Lower leg skin (tissue), 4 donors: Measurements from ENCODE around the gene CCL23. TPM values are rescaled to one million over a fixed set of nuclear protein-coding genes. Genes with fewer than 3 reads are reported as not detected.

ENCODE experiments used
- DNase-seq, 2 donors: peaks; one replicate each; pipeline ENCODE4 v3.0.0-alpha.2; 2019; ENCODE audit warnings: low spot score in 2 of 2
- H3K4me3 ChIP-seq: fragments of 200-600 bp; sonication (generic); 2 replicates; pipeline ENCODE4 v1.5.1; 2017; ENCODE audit warnings: mild to moderate bottlenecking, low read depth; ENCODE audit not compliant: poor library complexity, severe bottlenecking
- POLR2A ChIP-seq, 2 donors: fragments of 450-650 bp; IDR thresholded peaks; one replicate each; pipeline ENCODE4 v1.6.1; 2016 to 2017; ENCODE audit warnings: antibody characterized with exemption in 2 of 2, mild to moderate bottlenecking in 1 of 2, moderate library complexity in 1 of 2
- WGBS, 2 donors: methylation state at CpG; one replicate each; pipeline ENCODE4 v1.1.5; 2018; 5-methylcytosine and 5-hydroxymethylcytosine counted together
- intact Hi-C: fragments of 100-400 bp; cut with DNase I; formaldehyde crosslinking; loops from one replicate; pipeline ENCODE4 v1.15.0; 2023; ENCODE audit warnings: low total_unique reads
- total RNA-seq, 4 donors: library from RNA; depleted of rRNA; stranded (reverse); fragments of >200 nt; gene quantifications; one replicate each; pipeline ENCODE4 v1.1.0, GENCODE V29; 2016
- TF ChIP-seq, protein P1 (sequence below), 3 donors: fragments of 450-650 bp; IDR thresholded peaks; one replicate each; pipeline ENCODE4 v1.5.1; 2016; ENCODE audit warnings: antibody characterized with exemption in 3 of 3, mild to moderate bottlenecking in 3 of 3, moderate library complexity in 2 of 3

CCL23 gene, protein sequence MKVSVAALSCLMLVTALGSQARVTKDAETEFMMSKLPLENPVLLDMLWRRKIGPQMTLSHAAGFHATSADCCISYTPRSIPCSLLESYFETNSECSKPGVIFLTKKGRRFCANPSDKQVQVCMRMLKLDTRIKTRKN
- total RNA-seq: 10 to 100 TPM in 1 of 4 donors, 1 to 10 TPM in 1, under 1 TPM in 1, not detected in 1; 0.95 to 11.2 (median 3.9) TPM

DNA sequence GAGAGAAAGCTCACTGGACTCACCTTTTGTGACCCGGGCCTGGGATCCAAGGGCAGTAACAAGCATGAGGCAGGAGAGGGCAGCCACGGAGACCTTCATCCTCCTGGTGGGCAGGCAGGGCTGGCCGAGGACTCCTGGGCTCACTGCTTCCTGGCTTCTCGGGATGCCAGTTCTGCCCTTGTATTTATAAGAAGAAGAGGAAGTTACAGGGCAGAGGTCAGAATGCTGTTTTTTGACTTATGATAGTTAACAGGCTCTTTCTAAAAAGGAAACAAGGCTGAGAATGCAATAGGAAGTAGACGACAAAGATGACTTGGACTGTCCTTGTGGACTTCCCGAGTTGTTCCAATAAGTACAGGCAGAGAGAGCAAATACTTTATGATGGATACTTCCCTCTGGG, at the start of gene CCL23:
CCL23 (minus strand) TSS at position 174 of the 400 bp plus-strand sequence; CDS start at position 99, 75 bp downstream.
- no peak for TF ChIP-seq POLR2A (IDR thresholded peaks at IDR 0.05)
- TF ChIP-seq, protein P1, sequence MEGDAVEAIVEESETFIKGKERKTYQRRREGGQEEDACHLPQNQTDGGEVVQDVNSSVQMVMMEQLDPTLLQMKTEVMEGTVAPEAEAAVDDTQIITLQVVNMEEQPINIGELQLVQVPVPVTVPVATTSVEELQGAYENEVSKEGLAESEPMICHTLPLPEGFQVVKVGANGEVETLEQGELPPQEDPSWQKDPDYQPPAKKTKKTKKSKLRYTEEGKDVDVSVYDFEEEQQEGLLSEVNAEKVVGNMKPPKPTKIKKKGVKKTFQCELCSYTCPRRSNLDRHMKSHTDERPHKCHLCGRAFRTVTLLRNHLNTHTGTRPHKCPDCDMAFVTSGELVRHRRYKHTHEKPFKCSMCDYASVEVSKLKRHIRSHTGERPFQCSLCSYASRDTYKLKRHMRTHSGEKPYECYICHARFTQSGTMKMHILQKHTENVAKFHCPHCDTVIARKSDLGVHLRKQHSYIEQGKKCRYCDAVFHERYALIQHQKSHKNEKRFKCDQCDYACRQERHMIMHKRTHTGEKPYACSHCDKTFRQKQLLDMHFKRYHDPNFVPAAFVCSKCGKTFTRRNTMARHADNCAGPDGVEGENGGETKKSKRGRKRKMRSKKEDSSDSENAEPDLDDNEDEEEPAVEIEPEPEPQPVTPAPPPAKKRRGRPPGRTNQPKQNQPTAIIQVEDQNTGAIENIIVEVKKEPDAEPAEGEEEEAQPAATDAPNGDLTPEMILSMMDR (IDR thresholded peaks at IDR 0.05): no peak
- intact Hi-C loops: no loop called here
- no peak for DNase-seq
- WGBS, 2 donors: 59 to 60% methylated on average over 6 of the region's 6 CpGs
- no peak within 1 kb of the TSS for H3K4me3 ChIP-seq

DNA sequence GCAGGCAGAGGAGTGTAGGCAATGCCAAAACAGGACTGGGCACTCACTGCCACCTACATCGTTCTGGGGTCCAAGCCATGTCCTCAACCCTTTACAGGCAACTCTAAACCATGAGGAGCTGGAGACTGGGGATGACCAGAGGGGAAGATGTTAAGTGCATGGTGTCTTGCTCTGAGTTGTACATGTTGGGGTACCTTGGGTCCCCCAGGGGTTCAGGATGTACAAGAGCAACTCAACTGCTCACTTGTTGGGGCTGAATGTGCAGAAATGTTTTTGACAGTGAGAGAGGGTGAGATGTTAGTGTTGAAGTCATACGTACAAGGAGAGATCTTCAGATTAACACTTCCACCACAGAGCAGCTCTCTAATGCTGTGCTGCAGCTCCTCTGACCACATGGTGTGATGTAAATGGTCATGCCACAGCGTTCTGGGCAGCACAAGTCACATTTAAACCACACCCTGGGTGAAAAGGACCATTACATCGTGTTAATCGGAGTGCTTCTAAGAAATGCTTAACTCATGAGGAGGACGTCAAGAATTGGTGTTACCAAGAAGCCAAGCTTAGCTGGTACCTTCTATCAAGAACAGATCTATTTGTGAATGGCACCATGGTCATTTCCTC, 48.7 kb upstream of the CCL23 start:
- intact Hi-C loops: no loop called here
- 89 to 90% methylated on average over 6 of the region's 6 CpGs for WGBS, 2 donors
- TF ChIP-seq POLR2A (IDR thresholded peaks at IDR 0.05): no peak
- TF ChIP-seq, protein P1 (IDR thresholded peaks at IDR 0.05): no peak
- no peak for DNase-seq
- no peak overlapping the region for H3K4me3 ChIP-seq

DNA sequence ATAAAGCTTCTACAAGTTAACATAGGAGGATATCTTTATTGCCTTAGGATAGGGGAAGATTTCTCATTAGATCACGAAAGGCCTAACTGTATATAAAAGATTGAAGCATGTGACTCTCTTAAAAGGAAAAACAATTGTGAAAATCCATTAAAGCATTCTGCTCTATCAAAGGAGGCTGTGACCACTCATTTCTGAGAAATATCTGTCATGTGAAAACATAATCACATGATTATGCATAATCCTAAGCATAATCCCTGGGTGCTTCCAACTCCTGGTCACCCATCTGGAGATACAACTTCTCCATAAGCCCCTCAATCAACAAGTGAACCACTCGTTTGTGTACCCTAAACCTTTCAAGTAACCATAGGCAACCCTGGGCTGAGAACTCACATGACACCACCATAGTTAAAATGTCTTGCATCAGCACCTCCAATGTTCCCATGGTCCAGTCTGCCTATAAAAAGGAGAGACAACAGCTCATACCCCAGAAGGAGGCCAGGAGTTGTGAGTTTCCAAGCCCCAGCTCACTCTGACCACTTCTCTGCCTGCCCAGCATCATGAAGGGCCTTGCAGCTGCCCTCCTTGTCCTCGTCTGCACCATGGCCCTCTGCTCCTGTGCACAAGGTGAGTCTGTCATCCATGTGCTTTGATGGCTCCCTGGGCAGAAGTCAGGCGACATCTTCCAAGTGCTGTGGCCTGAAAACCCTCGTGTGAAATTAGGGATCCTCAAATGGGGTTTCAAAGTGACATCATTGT, 46.2 kb upstream of the CCL23 start, which contains the start of gene CCL18:
CCL18 (plus strand) TSS at position 487 of the 756 bp plus-strand sequence; CDS start at position 558, 71 bp downstream.
- intact Hi-C loops: no loop called here
- 69 to 74% methylated on average over 5 of the region's 5 CpGs for WGBS, 2 donors
- H3K4me3 ChIP-seq: no peak within 1 kb of the TSS
- no peak for TF ChIP-seq POLR2A (IDR thresholded peaks at IDR 0.05)
- TF ChIP-seq, protein P1 (IDR thresholded peaks at IDR 0.05): no peak
- DNase-seq: no peak

DNA sequence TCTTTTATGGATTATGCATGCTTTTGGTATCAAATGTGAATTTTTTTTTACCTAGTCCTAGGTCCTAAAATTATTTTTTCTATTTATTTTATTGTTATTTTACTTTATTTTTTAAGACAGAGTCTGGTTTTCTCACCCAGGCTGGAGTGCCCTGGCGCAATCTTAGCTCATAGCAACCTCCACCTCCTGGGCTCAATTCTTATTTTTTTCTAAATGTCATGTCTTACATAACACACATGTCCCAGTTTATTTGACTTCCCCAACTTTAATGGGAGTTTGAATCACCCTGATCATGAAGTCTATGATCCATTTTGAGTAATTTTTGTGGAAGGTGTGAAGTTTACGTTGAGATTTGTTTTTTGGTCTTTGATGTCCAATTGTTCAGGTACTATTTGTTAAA, 43.0 kb upstream of the CCL23 start:
- intact Hi-C loops: no loop called here
- WGBS, 2 donors: 88 to 90% methylated on average over 2 of the region's 2 CpGs
- TF ChIP-seq, protein P1 (IDR thresholded peaks at IDR 0.05): no peak
- TF ChIP-seq POLR2A (IDR thresholded peaks at IDR 0.05): no peak
- no peak overlapping the region for H3K4me3 ChIP-seq
- DNase-seq: no peak

DNA sequence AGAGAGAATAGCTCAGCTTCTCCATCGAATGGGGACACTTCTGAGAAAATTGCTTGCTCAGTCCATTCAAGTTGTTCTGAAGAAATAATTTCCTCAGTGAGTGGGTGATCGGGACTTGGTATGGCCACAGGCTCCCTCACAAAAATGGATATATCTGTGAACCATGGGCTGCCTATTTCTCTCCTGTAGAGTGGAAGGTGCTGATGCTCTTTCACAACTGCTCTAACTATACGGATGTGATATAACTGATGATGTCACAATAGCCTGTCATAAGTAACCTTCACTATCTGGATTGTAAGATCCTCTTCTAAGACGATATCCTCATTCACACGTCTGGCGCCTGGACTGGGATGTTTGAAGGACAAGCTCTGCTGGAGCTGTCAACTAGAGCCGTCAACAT, 41.6 kb upstream of the CCL23 start:
- 84 to 93% methylated on average over 7 of the region's 7 CpGs for whole genome bisulfite sequencing, 2 donors
- intact Hi-C loops: no loop called here
- TF ChIP-seq POLR2A (IDR thresholded peaks at IDR 0.05): no peak
- TF ChIP-seq, protein P1 (IDR thresholded peaks at IDR 0.05): no peak
- no peak overlapping the region for H3K4me3 ChIP-seq
- DNase-seq: no peak
